ENCODE measurements around the gene ABCD1.
"Not testable (repeated sequence)": the region's sequence is repeated elsewhere in the genome, so short reads cannot be mapped to it uniquely, and the experiment has no call there.

The ABCD1 gene

GRCh38 chrX:153744210-153745066 lies 19.8 kb downstream of the ABCD1 start:
- no peak overlapping the region for H3K27ac ChIP-seq (ENCODE audit: poor library complexity, severe bottlenecking)
- ATAC-seq (ENCODE audit: low read depth) (no peak), DNase-seq (ENCODE audit: low spot score) (no peak)
- no peaks in the 10 kb centered on the region for H3K36me3 ChIP-seq (ENCODE audit: low read depth)
- H3K27me3 ChIP-seq (ENCODE audit: insufficient read depth, poor library complexity, severe bottlenecking) = no peaks in the 10 kb centered on the region
- H3K4me3 ChIP-seq (ENCODE audit: severe bottlenecking) = no peak overlapping the region
- H3K4me1 ChIP-seq (ENCODE audit: insufficient read depth, poor library complexity, severe bottlenecking) = no peaks in the 10 kb centered on the region
- no peak for TF ChIP-seq CTCF (IDR thresholded peaks at IDR 0.05; ENCODE audit: poor library complexity, severe bottlenecking)
- no peaks in the 10 kb centered on the region for H3K9me3 ChIP-seq (ENCODE audit: severe bottlenecking)

- ATAC-seq (ENCODE audit: low read depth); H3K4me1 ChIP-seq (ENCODE audit: insufficient read depth, poor library complexity, severe bottlenecking); H3K27ac ChIP-seq (ENCODE audit: poor library complexity, severe bottlenecking); H3K4me3 ChIP-seq (ENCODE audit: severe bottlenecking); DNase-seq (ENCODE audit: low spot score); H3K36me3 ChIP-seq (ENCODE audit: low read depth); H3K27me3 ChIP-seq (ENCODE audit: insufficient read depth, poor library complexity, severe bottlenecking); H3K9me3 ChIP-seq (ENCODE audit: severe bottlenecking): not testable (repeated sequence)
Observed at GRCh38 chrX:153745067-153745433, 20.4 kb downstream of the ABCD1 start.

GRCh38 chrX:153746359-153746758 lies 21.7 kb downstream of the ABCD1 start:
- TF ChIP-seq CTCF (IDR thresholded peaks at IDR 0.05; ENCODE audit: poor library complexity, severe bottlenecking) = no peak
- no peak overlapping the region for H3K27ac ChIP-seq (ENCODE audit: poor library complexity, severe bottlenecking)
- ATAC-seq (ENCODE audit: low read depth) (no peak), DNase-seq (ENCODE audit: low spot score) (no peak)
- H3K4me3 ChIP-seq (ENCODE audit: severe bottlenecking) = no peak overlapping the region
- no peaks in the 10 kb centered on the region for H3K27me3 ChIP-seq (ENCODE audit: insufficient read depth, poor library complexity, severe bottlenecking)
- no peaks in the 10 kb centered on the region for H3K36me3 ChIP-seq (ENCODE audit: low read depth)
- no peaks in the 10 kb centered on the region for H3K4me1 ChIP-seq (ENCODE audit: insufficient read depth, poor library complexity, severe bottlenecking)
- H3K9me3 ChIP-seq (ENCODE audit: severe bottlenecking) = no peaks in the 10 kb centered on the region

GRCh38 chrX:153746991-153747390 lies 22.3 kb downstream of the ABCD1 start:
- not testable (repeated sequence) for H3K27me3 ChIP-seq (ENCODE audit: insufficient read depth, poor library complexity, severe bottlenecking); ATAC-seq (ENCODE audit: low read depth); H3K4me3 ChIP-seq (ENCODE audit: severe bottlenecking); H3K9me3 ChIP-seq (ENCODE audit: severe bottlenecking); DNase-seq (ENCODE audit: low spot score); H3K36me3 ChIP-seq (ENCODE audit: low read depth); H3K4me1 ChIP-seq (ENCODE audit: insufficient read depth, poor library complexity, severe bottlenecking); H3K27ac ChIP-seq (ENCODE audit: poor library complexity, severe bottlenecking)

GRCh38 chrX:153749017-153749416 lies 24.4 kb downstream of the ABCD1 start:
- not testable (repeated sequence) for H3K4me1 ChIP-seq (ENCODE audit: insufficient read depth, poor library complexity, severe bottlenecking); H3K9me3 ChIP-seq (ENCODE audit: severe bottlenecking); H3K27ac ChIP-seq (ENCODE audit: poor library complexity, severe bottlenecking); ATAC-seq (ENCODE audit: low read depth); H3K36me3 ChIP-seq (ENCODE audit: low read depth); H3K4me3 ChIP-seq (ENCODE audit: severe bottlenecking); DNase-seq (ENCODE audit: low spot score); H3K27me3 ChIP-seq (ENCODE audit: insufficient read depth, poor library complexity, severe bottlenecking)

- no peak for TF ChIP-seq CTCF (IDR thresholded peaks at IDR 0.05; ENCODE audit: poor library complexity, severe bottlenecking)
- no peak for ATAC-seq (ENCODE audit: low read depth)
- no peaks in the 10 kb centered on the region for H3K9me3 ChIP-seq (ENCODE audit: severe bottlenecking)
- no peak for DNase-seq (ENCODE audit: low spot score)
- H3K27ac ChIP-seq (ENCODE audit: poor library complexity, severe bottlenecking) = no peak overlapping the region
- H3K4me1 ChIP-seq (ENCODE audit: insufficient read depth, poor library complexity, severe bottlenecking) = no peaks in the 10 kb centered on the region
- no peak overlapping the region for H3K4me3 ChIP-seq (ENCODE audit: severe bottlenecking)
- no peaks in the 10 kb centered on the region for H3K27me3 ChIP-seq (ENCODE audit: insufficient read depth, poor library complexity, severe bottlenecking)
- no peaks in the 10 kb centered on the region for H3K36me3 ChIP-seq (ENCODE audit: low read depth)
Observed at GRCh38 chrX:153750127-153750774, 25.6 kb downstream of the ABCD1 start.

Data from RWPE2 (cell line).